Upper lobe of left lung (tissue), 6 donors: ENCODE data around the gene FOXN4. TPM values are rescaled to one million over a fixed set of nuclear protein-coding genes. Genes with fewer than 3 reads are reported as not detected.
A peak's percentile ranks its signal among the peaks of the same experiment; 100 is the strongest.

Experiments used
- ATAC-seq, 2 donors: fragments of 200-7000 bp; cut with Tn5 transposase; one replicate each; pipeline ENCODE4 v1.9.1; 2022; ENCODE audit warnings: mild to moderate bottlenecking in 2 of 2, moderate library complexity in 2 of 2; ENCODE audit not compliant: low FRiP score in 2 of 2
- DNase-seq, 2 donors: peaks; one replicate each; pipeline ENCODE4 v3.0.0-alpha.2; 2019 to 2020
- H3K27ac ChIP-seq, 4 donors: fragments of 200-600 bp; sonication (generic); one replicate each; pipeline ENCODE4 v1.5.1; 2016 to 2019
- H3K27me3 ChIP-seq, 4 donors: fragments of 200-600 bp; sonication (generic); one replicate each; pipeline ENCODE4 v1.5.1; 2017 to 2019
- H3K36me3 ChIP-seq, 4 donors: fragments of 200-600 bp; sonication (generic); one replicate each; pipeline ENCODE4 v1.5.1; 2016 to 2019
- H3K4me1 ChIP-seq, 4 donors: fragments of 200-600 bp; sonication (generic); one replicate each; pipeline ENCODE4 v1.5.1; 2018 to 2019
- H3K4me3 ChIP-seq, 4 donors: fragments of 200-600 bp; sonication (generic); one replicate each; pipeline ENCODE4 v1.5.1; 2017 to 2019; ENCODE audit warnings: mild to moderate bottlenecking in 2 of 4, moderate library complexity in 1 of 4
- H3K9me3 ChIP-seq, 4 donors: fragments of 200-600 bp; sonication (generic); one replicate each; pipeline ENCODE4 v1.5.1; 2018 to 2019
- CTCF ChIP-seq, 6 experiments: fragments of 450-650 bp in 4 of 6; fragments of 200-600 bp in 2 of 6; sonication (generic) in 2 of 6; IDR thresholded peaks; one replicate each; pipeline ENCODE4 v1.5.1; 2016 to 2019; ENCODE audit warnings: antibody characterized with exemption in 6 of 6
- EP300 ChIP-seq, 4 donors: sonication (generic); formaldehyde crosslinking; IDR thresholded peaks; one replicate each; pipeline ENCODE4 v1.5.1; 2017; ENCODE audit warnings: antibody characterized with exemption in 4 of 4, control low read depth in 2 of 4
- POLR2A ChIP-seq, 4 donors: fragments of 450-650 bp; IDR thresholded peaks; one replicate each; pipeline ENCODE4 v1.5.1; 2016 to 2017; ENCODE audit warnings: antibody characterized with exemption in 4 of 4, mild to moderate bottlenecking in 2 of 4
- POLR2AphosphoS5 ChIP-seq, 2 donors: sonication (generic); formaldehyde crosslinking; IDR thresholded peaks; one replicate each; pipeline ENCODE4 v1.5.1; 2017; ENCODE audit warnings: antibody characterized with exemption in 2 of 2
- WGBS, 2 donors: methylation state at CpG; one replicate each; pipeline ENCODE4 v1.1.5; 2017 to 2018; 5-methylcytosine and 5-hydroxymethylcytosine counted together
- total RNA-seq, 6 donors: library from RNA; depleted of rRNA in 4 of 6; stranded (reverse); fragments of >200 nt in 4 of 6; gene quantifications; one replicate each; pipeline versions ENCODE4 v1.1.0 to v1.2.1, GENCODE V29; 2016 to 2021
- donor health status: DM: no; HTN: no; CAD: no; lungs with moderate emphysema.
- donor health status: DM: no; HTN: yes; CAD: no; lungs with severe emphysema.

The FOXN4 gene
- total RNA-seq, 6 donors from 2014 or later: 0.49 to 5.2 (median 1.1) TPM; not detected in 3

GRCh38 chr12:109294286-109294796 lies 14.7 kb downstream of the FOXN4 start:
- Histone ChIP-seq H3K27ac (no peak overlapping the region), H3K4me3 (no peak overlapping the region), H3K27me3 (peaks cover 0 to 11% (median 5%) of the 10 kb centered on the region in 4 donors), H3K36me3 (no peaks in the 10 kb centered on the region), H3K4me1 (peaks cover 2 to 11% (median 7%) of the 10 kb centered on the region in 4 donors), H3K9me3 (no peaks in the 10 kb centered on the region)
- WGBS, 2 donors: 50 to 65% methylated on average over 2 of the region's 5 CpGs
- no peak for DNase-seq
- ATAC-seq: no peak
- TF ChIP-seq POLR2A (IDR thresholded peaks at IDR 0.05) (no peak), POLR2AphosphoS5 (IDR thresholded peaks at IDR 0.05) (no peak), EP300 (IDR thresholded peaks at IDR 0.05) (no peak), CTCF (IDR thresholded peaks at IDR 0.05) (no peak)

DNA sequence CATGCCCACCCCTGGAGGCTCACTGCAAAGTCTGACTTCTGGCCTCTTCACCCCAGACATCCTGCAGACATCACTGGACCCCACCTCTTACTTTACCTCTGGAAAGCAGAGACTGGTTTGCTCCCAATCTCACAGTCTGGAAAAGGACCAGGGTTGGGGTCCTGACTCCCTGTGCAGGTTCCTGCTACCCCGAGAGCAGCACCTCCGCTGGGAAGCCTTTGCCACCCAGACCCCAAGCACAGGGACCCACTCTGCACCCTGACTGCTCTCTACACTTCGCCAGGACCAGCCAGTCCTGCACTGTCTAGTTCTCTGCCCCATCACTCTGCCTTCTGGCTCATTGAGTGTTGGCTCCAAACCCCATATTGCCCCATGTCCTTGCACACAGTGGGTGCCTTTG lies 16.0 kb downstream of the FOXN4 start:
- 69 to 77% methylated on average over 2 to 3 of the region's 3 CpGs for WGBS, 2 donors
- no peak overlapping the region for H3K27ac ChIP-seq
- peaks cover 2 to 11% (median 7%) of the 10 kb centered on the region in 4 donors for H3K4me1 ChIP-seq
- H3K36me3 ChIP-seq: no peaks in the 10 kb centered on the region
- DNase-seq (no peak), ATAC-seq (no peak)
- no peak overlapping the region for H3K4me3 ChIP-seq
- no peaks in the 10 kb centered on the region for H3K9me3 ChIP-seq
- peaks cover 0 to 11% (median 5%) of the 10 kb centered on the region in 4 donors for H3K27me3 ChIP-seq
- TF ChIP-seq POLR2AphosphoS5 (IDR thresholded peaks at IDR 0.05) (no peak), CTCF (IDR thresholded peaks at IDR 0.05) (no peak), POLR2A (IDR thresholded peaks at IDR 0.05) (no peak), EP300 (IDR thresholded peaks at IDR 0.05) (no peak)

DNA sequence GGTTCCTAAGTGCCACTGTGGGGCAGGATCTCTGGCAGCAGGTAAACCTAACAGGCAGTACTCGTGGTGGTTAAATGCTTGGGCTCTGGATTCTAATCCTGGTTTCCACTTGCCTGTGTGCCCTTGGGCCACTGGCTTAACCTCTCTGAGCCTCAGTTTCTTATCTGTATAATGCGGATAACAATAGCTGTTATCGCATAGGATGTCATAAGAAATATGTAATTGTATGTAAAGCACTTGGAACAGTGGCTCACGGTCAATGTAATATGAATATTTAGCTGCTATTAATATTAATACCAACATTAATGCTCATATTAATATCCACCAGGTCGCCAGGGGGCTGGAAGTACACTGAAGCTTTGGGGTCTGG lies 16.8 kb downstream of the FOXN4 start:
- WGBS, 2 donors: 78 to 85% methylated on average over 5 of the region's 5 CpGs
- TF ChIP-seq EP300 (IDR thresholded peaks at IDR 0.05) (no peak), CTCF (IDR thresholded peaks at IDR 0.05) (no peak), POLR2A (IDR thresholded peaks at IDR 0.05) (no peak), POLR2AphosphoS5 (IDR thresholded peaks at IDR 0.05) (no peak)

GRCh38 chr12:109291521-109292341 lies 17.4 kb downstream of the FOXN4 start:
- Histone ChIP-seq H3K9me3 (no peaks in the 10 kb centered on the region), H3K27me3 (peaks cover 0 to 11% (median 5%) of the 10 kb centered on the region in 4 donors), H3K4me3 (peak overlapping the region in 3 of 4 donors; percentile 15 to 38 (median 19)), H3K36me3 (no peaks in the 10 kb centered on the region), H3K4me1 (peaks cover 2 to 11% (median 7%) of the 10 kb centered on the region in 4 donors), H3K27ac (no peak overlapping the region)
- peak in 1 of 2 donors; percentile 79 for DNase-seq
- peak in 1 of 2 donors; percentile 42 for ATAC-seq
- no peak for TF ChIP-seq CTCF (IDR thresholded peaks at IDR 0.05)
- TF ChIP-seq POLR2A (IDR thresholded peaks at IDR 0.05): no peak
- no peak for TF ChIP-seq EP300 (IDR thresholded peaks at IDR 0.05)
- no peak for TF ChIP-seq POLR2AphosphoS5 (IDR thresholded peaks at IDR 0.05)
- 1 to 9% methylated on average over 5 to 25 of the region's 31 CpGs for WGBS, 2 donors

More for the DNA sequence above, 16.8 kb downstream of the FOXN4 start:
- no peaks in the 10 kb centered on the region for H3K9me3 ChIP-seq
- peaks cover 2 to 11% (median 7%) of the 10 kb centered on the region in 4 donors for H3K4me1 ChIP-seq
- DNase-seq (no peak), ATAC-seq (no peak)
- no peaks in the 10 kb centered on the region for H3K36me3 ChIP-seq
- no peak overlapping the region for H3K4me3 ChIP-seq
- no peak overlapping the region for H3K27ac ChIP-seq
- peaks cover 0 to 11% (median 5%) of the 10 kb centered on the region in 4 donors for H3K27me3 ChIP-seq
